Psoas muscle (tissue), 8 donors: ENCODE measurements around the gene UGT1A7. TPM values are rescaled to one million over a fixed set of nuclear protein-coding genes. Genes with fewer than 3 reads are reported as not detected.

Experiments used
- ATAC-seq, 4 donors: fragments of 200-7000 bp; cut with Tn5 transposase; one replicate each; pipeline ENCODE4 v1.9.1; 2020; ENCODE audit warnings: moderate library complexity in 3 of 4, mild to moderate bottlenecking in 2 of 4
- DNase-seq, 2 donors: peaks; one replicate each; pipeline ENCODE4 v3.0.0-alpha.2; 2020
- H3K27ac ChIP-seq: fragments of 200-600 bp; one replicate; pipeline ENCODE4 v1.8.0; 2022
- H3K27me3 ChIP-seq, 3 donors: fragments of 200-600 bp in 1 of 3; one replicate each; pipeline versions ENCODE4 v1.6.1 to v1.8.0; 2013 to 2022; ENCODE audit warnings: low read length in 2 of 3, mild to moderate bottlenecking in 2 of 3, moderate library complexity in 1 of 3; ENCODE audit not compliant: insufficient read depth in 3 of 3
- H3K36me3 ChIP-seq, 2 donors: fragments of 200-600 bp in 1 of 2; one replicate each; pipeline versions ENCODE4 v1.6.1 to v1.8.0; 2013 to 2022; ENCODE audit warnings: low read depth in 1 of 2, mild to moderate bottlenecking in 1 of 2, moderate library complexity in 1 of 2; ENCODE audit not compliant: insufficient read depth in 1 of 2
- H3K4me1 ChIP-seq: fragments of 200-600 bp; one replicate; pipeline ENCODE4 v1.8.0; 2022
- H3K4me3 ChIP-seq: fragments of 200-600 bp; one replicate; pipeline ENCODE4 v1.8.0; 2022; ENCODE audit warnings: mild to moderate bottlenecking
- H3K9me3 ChIP-seq: fragments of 200-600 bp; one replicate; pipeline ENCODE4 v1.8.0; 2022
- WGBS, 3 donors: extraction: QIAGEN DNeasy Blood & Tissue Kit; methylation state at CpG; one replicate each; pipeline versions ENCODE4 v1.1.6 to v1.1.7; 2013; 5-methylcytosine and 5-hydroxymethylcytosine counted together
- intact Hi-C, 2 donors: fragments of 100-400 bp; cut with DNase I; formaldehyde crosslinking; loops; one replicate each; pipeline versions ENCODE4 v1.11.0 to v1.14.2; 2022
- polyA plus RNA-seq, 3 donors: library from polyadenylated mRNA; stranded (reverse); fragments of 200-250 nt; gene quantifications; one replicate each; pipeline ENCODE4 v1.2.3, GENCODE V29; 2013
- total RNA-seq, 4 donors: library from RNA; stranded (reverse); fragmentation: NEBNext Ultra II Directional in 2 of 4; extraction: Animal tissue kit (Norgen Biotek cat#: 25700) in 2 of 4; gene quantifications; one replicate each; pipeline versions ENCODE4 v1.2.1 to v1.2.4, GENCODE V29; 2021 to 2023
- TF ChIP-seq, protein P1 (sequence below): fragments of 200-600 bp; IDR thresholded peaks from one replicate; pipeline ENCODE4 v1.8.0; 2022; ENCODE audit warnings: antibody characterized with exemption
- donor health status: healthy with polysubstance abuse.
- donor health status: DM: no; HTN: no; CAD: no; lungs with moderate emphysema.
- donor health status: Bipolar disorder and iron deficiency.
- donor health status: healthy.
- donor health status: DM: yes; HTN: yes; CAD: no.
- donor health status: DM: no; HTN: no; CAD: no.
- donor health status: DM: no; HTN: no; CAD: no.
- donor health status: DM: yes; HTN: yes; CAD: no.

Gene UGT1A7
- total and polyA plus RNA-seq, 7 donors, result not detected

- WGBS, 3 donors, result 72 to 84% (median 74%) methylated on average over 17 of the region's 17 CpGs
- TF ChIP-seq, protein P1, sequence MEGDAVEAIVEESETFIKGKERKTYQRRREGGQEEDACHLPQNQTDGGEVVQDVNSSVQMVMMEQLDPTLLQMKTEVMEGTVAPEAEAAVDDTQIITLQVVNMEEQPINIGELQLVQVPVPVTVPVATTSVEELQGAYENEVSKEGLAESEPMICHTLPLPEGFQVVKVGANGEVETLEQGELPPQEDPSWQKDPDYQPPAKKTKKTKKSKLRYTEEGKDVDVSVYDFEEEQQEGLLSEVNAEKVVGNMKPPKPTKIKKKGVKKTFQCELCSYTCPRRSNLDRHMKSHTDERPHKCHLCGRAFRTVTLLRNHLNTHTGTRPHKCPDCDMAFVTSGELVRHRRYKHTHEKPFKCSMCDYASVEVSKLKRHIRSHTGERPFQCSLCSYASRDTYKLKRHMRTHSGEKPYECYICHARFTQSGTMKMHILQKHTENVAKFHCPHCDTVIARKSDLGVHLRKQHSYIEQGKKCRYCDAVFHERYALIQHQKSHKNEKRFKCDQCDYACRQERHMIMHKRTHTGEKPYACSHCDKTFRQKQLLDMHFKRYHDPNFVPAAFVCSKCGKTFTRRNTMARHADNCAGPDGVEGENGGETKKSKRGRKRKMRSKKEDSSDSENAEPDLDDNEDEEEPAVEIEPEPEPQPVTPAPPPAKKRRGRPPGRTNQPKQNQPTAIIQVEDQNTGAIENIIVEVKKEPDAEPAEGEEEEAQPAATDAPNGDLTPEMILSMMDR, result no peak
- intact Hi-C loops, result no loop called here
Measured at GRCh38 chr2:233818639-233819621, 137.2 kb downstream of the UGT1A7 start.

GRCh38 chr2:233819884-233820773 is 138.4 kb downstream of the UGT1A7 start:
- ATAC-seq (no peak), DNase-seq (no peak)
- Histone ChIP-seq H3K27ac (no peak overlapping the region), H3K4me1 (no peaks in the 10 kb centered on the region), H3K4me3 (no peak overlapping the region), H3K36me3 (no peaks in the 10 kb centered on the region), H3K9me3 (no peaks in the 10 kb centered on the region), H3K27me3 (peaks cover 0 to 4% (median 0%) of the 10 kb centered on the region in 3 donors)
- TF ChIP-seq, protein P1, result no peak
- intact Hi-C loops, result no loop called here
- WGBS, 3 donors, result 64 to 75% (median 73%) methylated on average over 16 to 18 of the region's 18 CpGs

More at GRCh38 chr2:233818639-233819621, 137.2 kb downstream of the UGT1A7 start:
- peaks cover 0 to 4% (median 0%) of the 10 kb centered on the region in 3 donors for H3K27me3 ChIP-seq
- ATAC-seq (no peak), DNase-seq (no peak)
- H3K9me3 ChIP-seq, result no peaks in the 10 kb centered on the region
- H3K4me3 ChIP-seq, result no peak overlapping the region
- no peak overlapping the region for H3K27ac ChIP-seq
- no peaks in the 10 kb centered on the region for H3K36me3 ChIP-seq
- H3K4me1 ChIP-seq, result no peaks in the 10 kb centered on the region

- intact Hi-C loops, result no loop called here
- H3K4me1 ChIP-seq, result no peaks in the 10 kb centered on the region
- H3K4me3 ChIP-seq, result no peak overlapping the region
- ATAC-seq, result no peak
- no peak overlapping the region for H3K27ac ChIP-seq
- H3K36me3 ChIP-seq, result no peaks in the 10 kb centered on the region
- 64 to 76% (median 69%) methylated on average over 6 of the region's 6 CpGs for WGBS, 3 donors
- no peak for DNase-seq
- no peaks in the 10 kb centered on the region for H3K9me3 ChIP-seq
- TF ChIP-seq, protein P1, result no peak
- H3K27me3 ChIP-seq, result peaks cover 0 to 4% (median 0%) of the 10 kb centered on the region in 3 donors
Measured at GRCh38 chr2:233820774-233821105, 139.0 kb downstream of the UGT1A7 start.

DNA sequence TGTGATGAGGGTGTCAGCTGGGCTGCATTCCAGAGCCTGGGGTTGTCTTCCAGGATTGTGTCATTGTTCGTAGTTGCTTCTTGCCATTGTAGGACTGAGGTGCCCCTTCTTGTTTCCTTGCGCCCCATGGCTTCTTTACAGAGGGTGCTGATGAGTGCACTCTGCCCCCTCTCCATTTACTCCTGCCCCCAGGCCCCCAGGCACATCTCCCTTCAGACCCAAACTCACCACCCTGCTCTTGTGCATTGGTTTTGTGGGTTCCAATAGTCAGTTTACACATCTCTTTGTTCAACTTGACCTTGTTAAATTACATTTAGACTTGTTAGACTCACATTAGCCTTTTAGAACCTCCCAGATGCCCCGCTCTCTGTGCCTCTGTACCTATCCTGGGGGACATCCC is 139.5 kb downstream of the UGT1A7 start:
- peaks cover 0 to 4% (median 0%) of the 10 kb centered on the region in 3 donors for H3K27me3 ChIP-seq
- H3K4me1 ChIP-seq, result no peaks in the 10 kb centered on the region
- DNase-seq (no peak), ATAC-seq (no peak)
- WGBS, 3 donors, result 80 to 90% (median 84%) methylated on average over 3 of the region's 3 CpGs
- H3K9me3 ChIP-seq, result no peaks in the 10 kb centered on the region
- no peak overlapping the region for H3K27ac ChIP-seq
- no peak overlapping the region for H3K4me3 ChIP-seq
- H3K36me3 ChIP-seq, result no peaks in the 10 kb centered on the region
- intact Hi-C loops, result no loop called here
- TF ChIP-seq, protein P1, result no peak
